Daoy (cell line): ENCODE results near the gene VAPB. TPM values are rescaled to one million over a fixed set of nuclear protein-coding genes. Genes with fewer than 3 reads are reported as not detected.

ENCODE experiments used
- DNase-seq: peaks from one replicate; pipeline ENCODE4 v3.0.0-alpha.2; 2015; ENCODE audit warnings: low read depth
- total RNA-seq: library from RNA; depleted of rRNA; stranded (reverse); fragments of >200 nt; shearing (Covaris generic); gene quantifications from 2 replicates; pipeline ENCODE4 v1.2.3, GENCODE V29; 2014

VAPB gene
- total RNA-seq, 1 experiment from 2014 or later: 6.7 TPM

GRCh38 chr20:58435237-58435636 is 46.2 kb downstream of the VAPB start:
- no peak for DNase-seq

GRCh38 chr20:58436868-58437645 is 48.0 kb downstream of the VAPB start:
- no peak for DNase-seq

- no peak for DNase-seq
Observed at GRCh38 chr20:58438970-58439808, 50.2 kb downstream of the VAPB start.

GRCh38 chr20:58440021-58440767 is 51.2 kb downstream of the VAPB start:
- no peak for DNase-seq

- DNase-seq: no peak
Observed at GRCh38 chr20:58441723-58442122, 52.7 kb downstream of the VAPB start.

GRCh38 chr20:58444746-58445255 is 55.8 kb downstream of the VAPB start:
- DNase-seq: no peak

GRCh38 chr20:58446264-58446959 is 57.4 kb downstream of the VAPB start:
- DNase-seq: no peak

- DNase-seq: no peak
Observed at GRCh38 chr20:58446960-58447265, 57.9 kb downstream of the VAPB start.

- peak; percentile 33 for DNase-seq
Observed at GRCh38 chr20:58447511-58448391, 58.7 kb downstream of the VAPB start.

GRCh38 chr20:58448958-58449357 is 59.9 kb downstream of the VAPB start:
- no peak for DNase-seq

- no peak for DNase-seq
Observed at GRCh38 chr20:58449681-58450221, 60.7 kb downstream of the VAPB start.

GRCh38 chr20:58450254-58450653 is 61.2 kb downstream of the VAPB start:
- DNase-seq: no peak

GRCh38 chr20:58452667-58453255 is 63.7 kb downstream of the VAPB start:
- DNase-seq: no peak

GRCh38 chr20:58453391-58453790 is 64.4 kb downstream of the VAPB start:
- DNase-seq: no peak

GRCh38 chr20:58454460-58454859 is 65.4 kb downstream of the VAPB start:
- DNase-seq: no peak

GRCh38 chr20:58457083-58457695 is 68.2 kb downstream of the VAPB start:
- peak; percentile 87 for DNase-seq

- DNase-seq: peak; percentile 36
Observed at GRCh38 chr20:58458342-58459057, 69.5 kb downstream of the VAPB start.

- DNase-seq: no peak
Observed at GRCh38 chr20:58459058-58459750, 70.2 kb downstream of the VAPB start.
